HEK293 (cell line): ENCODE data around the gene CCER1.

Experiments used
- BCL11A ChIP-seq: fragments of 450-650 bp; formaldehyde crosslinking; IDR thresholded peaks from 2 replicates; pipeline ENCODE4 v1.5.1; 2016; ENCODE audit warnings: low read depth, missing biosample characterization, missing genetic modification characterization
- CTCF ChIP-seq: fragments of 450-650 bp; formaldehyde crosslinking; IDR thresholded peaks from 2 replicates; pipeline ENCODE4 v1.5.1; 2016; ENCODE audit warnings: missing biosample characterization, missing genetic modification characterization
- ZFHX2 ChIP-seq: fragments of 450-650 bp; formaldehyde crosslinking; conservative IDR thresholded peaks from 2 replicates; pipeline ENCODE4 v1.5.1; 2016; ENCODE audit warnings: missing biosample characterization, missing genetic modification characterization

GRCh38 chr12:90936230-90937005, 18.6 kb downstream of the CCER1 start:
- TF ChIP-seq ZFHX2 (tag by site-specific recombination) (no peak), BCL11A (tag by site-specific recombination) (no peak), CTCF (no peak)
